ENCODE measurements around the gene CDH2. TPM values are rescaled to one million over a fixed set of nuclear protein-coding genes. Genes with fewer than 3 reads are reported as not detected.

The CDH2 gene
- 35.4 and 36.2 TPM in 2 replicates for total RNA-seq (2021)
- long read RNA-seq, full-length matches to known transcripts, result 77 of 104 reads
- long read RNA-seq, partial matches to known transcripts, result 24 of 104 reads
- long read RNA-seq, other reads (novel, unspliced or antisense), result 3 of 104 reads

GRCh38 chr18:28176948-28177827 is at the start of gene CDH2:
Gene CDH2, minus strand, starts transcription at chr18:28177130. Its CDS starts 108 bp downstream, at chr18:28177022.
- peaks cover 47 to 55% of the 10 kb centered on the region in 2 experiments for H3K4me1 Mint-ChIP-seq
- Histone ChIP-seq H3K56ac (ENCODE audit: insufficient read length, low read depth, low read length) (no peak within 1 kb of the TSS), H3K4me1 (ENCODE audit: insufficient read depth, low read length) (no peaks in the 10 kb centered on the region; the same call in 1 of the 2 replicates), H3K79me1 (ENCODE audit: insufficient read depth, low read depth, low read length, poor library complexity, severe bottlenecking) (no peaks in the 10 kb centered on the region), H3K4me2 (ENCODE audit: insufficient read depth, insufficient read length, low read length) (peak within 1 kb of the TSS; percentile 87), H3K9me3 (ENCODE audit: control insufficient read depth, low read depth, low read length) (no peaks in the 10 kb centered on the region), H3K18ac (ENCODE audit: insufficient read length, low read depth, low read length) (peak within 1 kb of the TSS; percentile 33), H2BK12ac (ENCODE audit: insufficient read length, low read depth, low read length) (no peak within 1 kb of the TSS), H2AK5ac (ENCODE audit: insufficient read length, low read length) (no peak within 1 kb of the TSS), H3K4ac (ENCODE audit: low read depth, low read length) (no peak within 1 kb of the TSS), H2BK20ac (ENCODE audit: low read depth, low read length, poor library complexity, severe bottlenecking) (no peak within 1 kb of the TSS), H4K5ac (ENCODE audit: insufficient read length, low read depth, low read length) (no peak within 1 kb of the TSS), H3K14ac (ENCODE audit: insufficient read depth, low read length) (peak within 1 kb of the TSS; percentile 21), H3K27me3 (ENCODE audit: insufficient read depth, low read length) (peaks cover 5% of the 10 kb centered on the region; the same call in 1 of the 2 replicates), H2BK5ac (ENCODE audit: insufficient read length, low read length) (no peak within 1 kb of the TSS), H3K9ac (ENCODE audit: extremely low read depth, insufficient read length, low read length) (peak within 1 kb of the TSS; percentile 7), H3K79me2 (ENCODE audit: insufficient read depth, low read length) (no peaks in the 10 kb centered on the region; the same call in 1 of the 2 replicates), H3K23me2 (ENCODE audit: insufficient read length, low read depth, low read length, poor library complexity, severe bottlenecking) (peaks cover 16% of the 10 kb centered on the region), H4K20me1 (ENCODE audit: control insufficient read depth, insufficient read depth, insufficient read length) (no peaks in the 10 kb centered on the region), H2AFZ (ENCODE audit: low read length) (no peak within 1 kb of the TSS), H3K27ac (ENCODE audit: insufficient read length, low read depth, low read length) (no peak within 1 kb of the TSS), H2BK15ac (ENCODE audit: low read depth, low read length) (no peak within 1 kb of the TSS), H3K23ac (ENCODE audit: insufficient read length, low read depth, low read length) (no peak within 1 kb of the TSS), H4K91ac (ENCODE audit: insufficient read length, low read depth, low read length) (no peak within 1 kb of the TSS), H3T11ph (ENCODE audit: low read length) (no peak within 1 kb of the TSS), H2BK120ac (ENCODE audit: low read depth, low read length, poor library complexity, severe bottlenecking) (no peak within 1 kb of the TSS), H4K8ac (replicated peaks; ENCODE audit: insufficient read length, low read depth, low read length) (no peak within 1 kb of the TSS)
- no CpG with 5 or more reads among the region's 105 CpGs for WGBS (ENCODE audit: extremely low coverage, insufficient read length, low lambda C conversion rate)
- DNase-seq, result peak; percentile 87
- peak; percentile 46; the same call in 2 of the 3 replicates for TF ChIP-seq CTCF (conservative IDR thresholded peaks at IDR 0.05)
- peak within 1 kb of the TSS in 2 of 3 experiments; percentile 36 to 91; a peak in 4 of 7 replicates for H3K27ac Mint-ChIP-seq
- H3K4me3 Mint-ChIP-seq, result peak within 1 kb of the TSS; percentile 86 to 98
- no peaks in the 10 kb centered on the region; a peak in 1 of 7 replicates for H3K36me3 Mint-ChIP-seq (ENCODE audit: insufficient read depth in 1 of 3, low read depth in 3 of 3)
- H3K9me3 Mint-ChIP-seq, result peaks cover 0 to 4% of the 10 kb centered on the region in 2 experiments; a peak in 2 of 5 replicates
- peaks cover 22% of the 10 kb centered on the region for H3K27me3 Mint-ChIP-seq (ENCODE audit: low read depth)
